ENCODE results near the gene SNX25. TPM values are rescaled to one million over a fixed set of nuclear protein-coding genes. Genes with fewer than 3 reads are reported as not detected.

Gene SNX25
- total RNA-seq, 1 experiment from 2014 or later = 3.5 TPM

- H3K36me3 ChIP-seq (ENCODE audit: insufficient read depth, low read length, poor library complexity, severe bottlenecking) = no peaks in the 10 kb centered on the region
- POLR2A ChIA-PET (ENCODE audit: low non-redundant PET) = no interaction called here
- no peak for DNase-seq (ENCODE audit: low spot score)
- H3K4me3 ChIP-seq (ENCODE audit: low read depth, low read length, poor library complexity, severe bottlenecking) = no peak overlapping the region
- BruUV-seq (replicated peaks) = no TSS peak
- no peaks in the 10 kb centered on the region for H3K9me3 ChIP-seq (ENCODE audit: low read depth, low read length, poor library complexity, severe bottlenecking)
- H3K27ac ChIP-seq (ENCODE audit: low read depth, low read length, poor library complexity, severe bottlenecking) = no peak overlapping the region
- intact Hi-C loops (cut with micrococcal nuclease; ENCODE audit: unreplicated experiment) = no loop called here
- H3K4me1 ChIP-seq (ENCODE audit: insufficient read depth, low read length, poor library complexity, severe bottlenecking) = peaks cover 16% of the 10 kb centered on the region
- CTCF ChIA-PET = no interaction called here
- no peaks in the 10 kb centered on the region for H3K27me3 ChIP-seq (replicated peaks; ENCODE audit: insufficient read depth, low read depth, low read length, poor library complexity)
- TF ChIP-seq CTCF (conservative IDR thresholded peaks at IDR 0.05; ENCODE audit: low read depth, low read length) (no peak), EZH2 (IDR thresholded peaks at IDR 0.05; ENCODE audit: borderline replicate concordance, low read depth, low read length, poor library complexity, severe bottlenecking) (no peak)
Observed at GRCh38 chr4:185283723-185284122, 74.3 kb downstream of the SNX25 start.

GRCh38 chr4:185285632-185286393 is 76.4 kb downstream of the SNX25 start:
- TF ChIP-seq CTCF (conservative IDR thresholded peaks at IDR 0.05; ENCODE audit: low read depth, low read length) (no peak), EZH2 (IDR thresholded peaks at IDR 0.05; ENCODE audit: borderline replicate concordance, low read depth, low read length, poor library complexity, severe bottlenecking) (no peak)
- intact Hi-C loops (cut with micrococcal nuclease; ENCODE audit: unreplicated experiment) = no loop called here
- Histone ChIP-seq H3K36me3 (ENCODE audit: insufficient read depth, low read length, poor library complexity, severe bottlenecking) (no peaks in the 10 kb centered on the region), H3K27ac (ENCODE audit: low read depth, low read length, poor library complexity, severe bottlenecking) (no peak overlapping the region), H3K4me3 (ENCODE audit: low read depth, low read length, poor library complexity, severe bottlenecking) (no peak overlapping the region), H3K27me3 (replicated peaks; ENCODE audit: insufficient read depth, low read depth, low read length, poor library complexity) (no peaks in the 10 kb centered on the region), H3K4me1 (ENCODE audit: insufficient read depth, low read length, poor library complexity, severe bottlenecking) (peaks cover 10% of the 10 kb centered on the region), H3K9me3 (ENCODE audit: low read depth, low read length, poor library complexity, severe bottlenecking) (no peaks in the 10 kb centered on the region)
- no TSS peak for BruUV-seq (replicated peaks)
- ChIA-PET CTCF (no interaction called here), POLR2A (ENCODE audit: low non-redundant PET) (no interaction called here)
- no peak for DNase-seq (ENCODE audit: low spot score)

GRCh38 chr4:185286571-185286970 is 77.2 kb downstream of the SNX25 start:
- no TSS peak for BruUV-seq (replicated peaks)
- CTCF ChIA-PET = no interaction called here

More at GRCh38 chr4:185286571-185286970, 77.2 kb downstream of the SNX25 start:
- Histone ChIP-seq H3K27me3 (replicated peaks; ENCODE audit: insufficient read depth, low read depth, low read length, poor library complexity) (no peaks in the 10 kb centered on the region), H3K4me1 (ENCODE audit: insufficient read depth, low read length, poor library complexity, severe bottlenecking) (peaks cover 8% of the 10 kb centered on the region), H3K27ac (ENCODE audit: low read depth, low read length, poor library complexity, severe bottlenecking) (no peak overlapping the region), H3K4me3 (ENCODE audit: low read depth, low read length, poor library complexity, severe bottlenecking) (no peak overlapping the region), H3K36me3 (ENCODE audit: insufficient read depth, low read length, poor library complexity, severe bottlenecking) (no peaks in the 10 kb centered on the region), H3K9me3 (ENCODE audit: low read depth, low read length, poor library complexity, severe bottlenecking) (no peaks in the 10 kb centered on the region)
- intact Hi-C loops (cut with micrococcal nuclease; ENCODE audit: unreplicated experiment) = no loop called here
- POLR2A ChIA-PET (ENCODE audit: low non-redundant PET) = no interaction called here
- DNase-seq (ENCODE audit: low spot score) = no peak
- TF ChIP-seq EZH2 (IDR thresholded peaks at IDR 0.05; ENCODE audit: borderline replicate concordance, low read depth, low read length, poor library complexity, severe bottlenecking) = no peak
- no peak for TF ChIP-seq CTCF (conservative IDR thresholded peaks at IDR 0.05; ENCODE audit: low read depth, low read length)

Data from A673 (cell line).